K562 (cell line): ENCODE measurements around the gene FAM181B. TPM values are rescaled to one million over a fixed set of nuclear protein-coding genes. Genes with fewer than 3 reads are reported as not detected.
A peak's percentile ranks its signal among the peaks of the same experiment; 100 is the strongest.

ENCODE experiments used
- ATAC-seq: fragments of 200-7000 bp; cut with Tn5 transposase; 3 replicates; pipeline ENCODE4 v1.9.1; 2020; ENCODE audit warnings: moderate library complexity
- BruUV-seq: library from RNA; stranded (reverse); fragments of 400-500 nt; replicated peaks from 2 replicates; lab custom pipeline; 2021; lab: Mats Ljungman, UMichigan
- CTCF ChIA-PET: fragments of 300-600 bp; formaldehyde crosslinking; extraction: SDS; loops from one replicate; lab custom pipeline; 2021; ENCODE audit warnings: low intra/inter-chr PET ratio; lab: Yijun Ruan, JAX
- POLR2A ChIA-PET: fragments of 300-600, 350-650 bp; sonication (Branson Sonifier 250); formaldehyde crosslinking; extraction: SDS; loops from one replicate; lab custom pipeline; 2021; ENCODE audit warnings: antibody characterized with exemption, inconsistent platforms; lab: Yijun Ruan, JAX
- DNase-seq, 4 experiments: peaks; one replicate each; pipeline versions ENCODE4 v3.0.0 to v3.0.0-alpha.2; 2011 to 2018; ENCODE audit warnings: low spot score in 3 of 4, mixed read lengths in 3 of 4; ENCODE audit errors: extremely low read depth in 1 of 4
- FAIRE-seq: peaks from 2 replicates; lab custom pipeline; 2011; peaks lifted over from hg19 to GRCh38; lab: Jason Lieb, UNC
- H2AFZ ChIP-seq: 2 replicates; pipeline ENCODE4 v1.6.0; 2011; ENCODE audit warnings: low read depth, low read length, control low read depth, inconsistent platforms
- H3K27ac ChIP-seq: fragments of 200-600 bp; 3 replicates; pipeline ENCODE4 v1.8.0; 2011; ENCODE audit warnings: low read depth, mild to moderate bottlenecking, control low read depth, inconsistent platforms, low read length, moderate library complexity, mixed read lengths; ENCODE audit errors: extremely low read depth
- H3K27me3 ChIP-seq, 2 experiments: fragments of 300-600 bp in 1 of 2; 2 replicates in 1 of 2; 3 replicates in 1 of 2; pipeline versions ENCODE4 v1.6.0 to v1.8.0; 2011; ENCODE audit warnings: inconsistent platforms in 2 of 2, low read length in 2 of 2, mild to moderate bottlenecking in 1 of 2, mixed read lengths in 1 of 2, moderate library complexity in 1 of 2; ENCODE audit not compliant: control insufficient read depth in 2 of 2, insufficient read depth in 2 of 2
- H3K36me3 ChIP-seq: fragments of 300-600 bp; 3 replicates; pipeline ENCODE4 v1.8.0; 2011; ENCODE audit warnings: mild to moderate bottlenecking, low read length, inconsistent platforms; ENCODE audit not compliant: control insufficient read depth, insufficient read depth
- H3K4me1 ChIP-seq, 2 experiments: fragments of 200-600 bp in 1 of 2; replicated peaks in 1 of 2; 2 replicates in 1 of 2; 3 replicates in 1 of 2; pipeline versions ENCODE4 v1.5.1 to v1.8.0; 2011; ENCODE audit warnings: inconsistent platforms in 2 of 2, low read length in 2 of 2, mild to moderate bottlenecking in 1 of 2, mixed read lengths in 1 of 2, moderate library complexity in 1 of 2; ENCODE audit not compliant: control insufficient read depth in 2 of 2, insufficient read depth in 2 of 2
- H3K4me2 ChIP-seq: 2 replicates; pipeline ENCODE4 v1.6.1; 2011; ENCODE audit warnings: low read length, control low read depth, inconsistent platforms, mixed read lengths; ENCODE audit not compliant: insufficient read depth
- H3K4me3 ChIP-seq: fragments of 200-600 bp; sonication (generic), shearing (Covaris generic); 2 replicates; pipeline ENCODE4 v1.5.1; 2016; ENCODE audit warnings: control low read depth, inconsistent platforms
- H3K79me2 ChIP-seq: fragments of 200-600 bp; 3 replicates; pipeline ENCODE4 v1.8.0; 2011; ENCODE audit warnings: low read length, inconsistent platforms; ENCODE audit not compliant: control insufficient read depth, insufficient read depth
- H3K9ac ChIP-seq, 2 experiments: 2 replicates each; pipeline versions ENCODE4 v1.6.0 to v1.6.1; 2011; ENCODE audit warnings: low read depth in 2 of 2, low read length in 2 of 2, control low read depth in 1 of 2, inconsistent platforms in 1 of 2, mild to moderate bottlenecking in 1 of 2, mixed read lengths in 1 of 2; ENCODE audit not compliant: insufficient read depth in 1 of 2
- H3K9me1 ChIP-seq: one replicate; pipeline ENCODE4 v1.6.0; 2011; ENCODE audit warnings: inconsistent platforms, mild to moderate bottlenecking, low read length, moderate library complexity; ENCODE audit not compliant: control insufficient read depth, insufficient read depth
- H3K9me3 ChIP-seq: replicated peaks from 2 replicates; pipeline ENCODE4 v1.5.1; 2011; ENCODE audit warnings: low read depth, low read length, inconsistent platforms; ENCODE audit not compliant: control insufficient read depth, insufficient read depth
- H4K20me1 ChIP-seq: replicated peaks from 2 replicates; pipeline ENCODE4 v1.6.1; 2011; ENCODE audit warnings: low read length, inconsistent platforms, mixed read lengths; ENCODE audit not compliant: control insufficient read depth, insufficient read depth
- CC2D1A ChIP-seq: fragments of 450-650 bp; IDR thresholded peaks from 2 replicates; pipeline ENCODE4 v1.6.1; 2017; ENCODE audit warnings: mild to moderate bottlenecking
- JUNB ChIP-seq: fragments of 450-650 bp; formaldehyde crosslinking; conservative IDR thresholded peaks from 2 replicates; pipeline ENCODE4 v1.4.0; 2020; ENCODE audit warnings: mild to moderate bottlenecking
- RAD21 ChIP-seq, 2 experiments: fragments of 250-450 bp in 1 of 2; fragments of 450-650 bp in 1 of 2; sonication (Bioruptor Pico) in 1 of 2; formaldehyde crosslinking in 1 of 2; IDR thresholded peaks in 1 of 2; conservative IDR thresholded peaks in 1 of 2; 2 replicates each; pipeline versions ENCODE4 v1.4.0 to v1.8.0; 2020 to 2022; ENCODE audit warnings: mild to moderate bottlenecking in 2 of 2, moderate library complexity in 1 of 2
- WGBS: fragments of 100-300 bp; shearing (Covaris generic); methylation state at CpG from one replicate; pipeline ENCODE4 v1.1.6; 2016; ENCODE audit warnings: low coverage, mixed read lengths; ENCODE audit not compliant: insufficient coverage; ENCODE audit errors: missing lambda C conversion rate; 5-methylcytosine and 5-hydroxymethylcytosine counted together
- in situ Hi-C: fragments of 300-500 bp; cut with MboI; formaldehyde crosslinking; loops from 4 replicates; pipeline ENCODE4 v1.15.0; 2018; ENCODE audit warnings: inconsistent platforms, mixed read lengths
- intact Hi-C: fragments of 100-400 bp; cut with micrococcal nuclease; formaldehyde crosslinking; loops from 2 replicates; pipeline ENCODE4 v1.14.2; 2022
- polyA plus RNA-seq, 8 experiments: library from polyadenylated mRNA; depleted of rRNA in 4 of 8; stranded (reverse) in 5 of 8; unstranded in 3 of 8; fragments of >200 nt; fragmentation: Nextera tagmentation in 2 of 8; fragmentation: Illumina TruSeq in 1 of 8; extraction: Ambion mirVana in 2 of 8; extraction: Trizol in 1 of 8; gene quantifications; 2 replicates each; pipeline versions ENCODE4 v1.2.1 to v1.2.3, GENCODE V29; 2011 to 2014; ENCODE audit warnings: inconsistent platforms in 1 of 8, missing spikeins in 1 of 8
- total RNA-seq, 7 experiments: library from RNA; depleted of rRNA in 6 of 7; stranded (reverse); fragments of >200 nt in 6 of 7; fragmentation: Illumina TruSeq in 2 of 7; extraction: Trizol in 2 of 7; gene quantifications; 2 replicates each; pipeline versions ENCODE4 v1.2.1 to v1.2.3, GENCODE V29; 2011 to 2021; ENCODE audit warnings: low replicate concordance in 1 of 7
- TF ChIP-seq, protein P1 (sequence below), 2 experiments: fragments of 450-650 bp; formaldehyde crosslinking in 1 of 2; IDR thresholded peaks; 2 replicates each; pipeline versions ENCODE4 v1.4.0 to v1.6.1; 2014 to 2020; ENCODE audit warnings: mild to moderate bottlenecking in 2 of 2, borderline replicate concordance in 1 of 2, low read depth in 1 of 2
- TF ChIP-seq, protein P2 (sequence below), 3 experiments: IDR thresholded peaks in 2 of 3; conservative IDR thresholded peaks in 1 of 3; 2 replicates each; pipeline ENCODE4 v1.5.1; 2011 to 2012; ENCODE audit warnings: low read length in 3 of 3, mild to moderate bottlenecking in 3 of 3, control low read depth in 2 of 3, improper control_type of control experiment in 1 of 3, inconsistent platforms in 1 of 3, low read depth in 1 of 3, mixed read lengths in 1 of 3, moderate library complexity in 1 of 3; ENCODE audit not compliant: insufficient read depth in 2 of 3

FAM181B gene
- total and polyA plus RNA-seq, 9 of the 15 experiments (the other 6 are each of a cell fraction or from before 2014, with no cell fraction given): 0.01 TPM; not detected in 8

DNA sequence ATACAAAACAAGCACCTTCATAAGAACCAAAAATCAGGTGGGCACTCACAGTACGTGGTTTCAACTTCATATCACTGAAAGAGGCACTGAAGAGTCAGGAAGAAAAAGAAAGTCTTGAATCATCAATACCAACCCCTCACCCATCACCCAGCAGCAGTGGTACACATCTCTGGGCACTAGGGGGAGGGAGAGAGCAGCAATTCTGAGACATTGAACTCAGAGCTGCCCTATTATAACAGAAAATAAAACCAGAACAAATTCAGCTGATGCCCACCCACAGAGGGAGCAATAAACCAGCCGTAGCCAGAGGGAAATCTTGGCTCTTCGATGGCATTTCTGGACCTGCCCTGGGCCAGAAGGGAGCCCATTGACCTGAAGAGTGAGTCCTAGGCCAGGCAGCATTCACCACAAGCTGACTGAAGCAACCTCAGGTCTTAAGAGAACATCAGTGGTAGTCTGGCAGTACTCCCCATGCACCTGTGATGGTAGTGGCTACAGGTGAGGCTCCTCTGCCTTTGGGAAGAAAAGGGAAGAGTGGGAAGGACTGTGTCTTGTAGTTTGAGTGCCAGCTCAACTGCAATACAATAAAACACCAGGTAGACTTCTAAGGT, 42.2 kb upstream of the FAM181B start:
- H3K36me3 ChIP-seq: no peaks in the 10 kb centered on the region
- ChIA-PET POLR2A (interaction anchor here (0.6 kb wide), 1 partner anchor 37 kb away, joined by 3 read pairs; no protein-coding TSS in a partner anchor), CTCF (no interaction called here)
- FAIRE-seq (peak; percentile 75), ATAC-seq (peak; percentile 99), DNase-seq (peak; percentile 44 to 68 (median 58))
- 10% methylated on average over 3 of the region's 3 CpGs for WGBS
- H3K4me2 ChIP-seq: no peak overlapping the region
- intact Hi-C loops: loop anchor here (1.0 kb wide), 1 partner anchor 88 kb away; no protein-coding TSS in a partner anchor
- no peak overlapping the region for H3K27ac ChIP-seq
- no peak overlapping the region for H3K9ac ChIP-seq
- H3K4me3 ChIP-seq: no peak overlapping the region
- H2AFZ ChIP-seq: peak overlapping the region; percentile 42; the same call in 1 of the 2 replicates
- no peaks in the 10 kb centered on the region for H3K9me3 ChIP-seq
- no peaks in the 10 kb centered on the region for H3K27me3 ChIP-seq
- H4K20me1 ChIP-seq: no peaks in the 10 kb centered on the region
- H3K79me2 ChIP-seq: no peaks in the 10 kb centered on the region
- no peaks in the 10 kb centered on the region for H3K9me1 ChIP-seq
- in situ Hi-C loops: no loop called here
- BruUV-seq: no TSS peak
- H3K4me1 ChIP-seq: no peaks in the 10 kb centered on the region
- no peak for TF ChIP-seq JUNB (CRISPR knock-in tag)
- TF ChIP-seq RAD21 (CRISPR knock-in tag; conservative IDR thresholded peaks at IDR 0.05 in 1 of 2, IDR thresholded peaks at IDR 0.05 in 1 of 2): peak; percentile 10 to 77; a peak in 2 of 4 replicates
- TF ChIP-seq CC2D1A: peak; percentile 44; the same call in 1 of the 2 replicates
- TF ChIP-seq, protein P1, sequence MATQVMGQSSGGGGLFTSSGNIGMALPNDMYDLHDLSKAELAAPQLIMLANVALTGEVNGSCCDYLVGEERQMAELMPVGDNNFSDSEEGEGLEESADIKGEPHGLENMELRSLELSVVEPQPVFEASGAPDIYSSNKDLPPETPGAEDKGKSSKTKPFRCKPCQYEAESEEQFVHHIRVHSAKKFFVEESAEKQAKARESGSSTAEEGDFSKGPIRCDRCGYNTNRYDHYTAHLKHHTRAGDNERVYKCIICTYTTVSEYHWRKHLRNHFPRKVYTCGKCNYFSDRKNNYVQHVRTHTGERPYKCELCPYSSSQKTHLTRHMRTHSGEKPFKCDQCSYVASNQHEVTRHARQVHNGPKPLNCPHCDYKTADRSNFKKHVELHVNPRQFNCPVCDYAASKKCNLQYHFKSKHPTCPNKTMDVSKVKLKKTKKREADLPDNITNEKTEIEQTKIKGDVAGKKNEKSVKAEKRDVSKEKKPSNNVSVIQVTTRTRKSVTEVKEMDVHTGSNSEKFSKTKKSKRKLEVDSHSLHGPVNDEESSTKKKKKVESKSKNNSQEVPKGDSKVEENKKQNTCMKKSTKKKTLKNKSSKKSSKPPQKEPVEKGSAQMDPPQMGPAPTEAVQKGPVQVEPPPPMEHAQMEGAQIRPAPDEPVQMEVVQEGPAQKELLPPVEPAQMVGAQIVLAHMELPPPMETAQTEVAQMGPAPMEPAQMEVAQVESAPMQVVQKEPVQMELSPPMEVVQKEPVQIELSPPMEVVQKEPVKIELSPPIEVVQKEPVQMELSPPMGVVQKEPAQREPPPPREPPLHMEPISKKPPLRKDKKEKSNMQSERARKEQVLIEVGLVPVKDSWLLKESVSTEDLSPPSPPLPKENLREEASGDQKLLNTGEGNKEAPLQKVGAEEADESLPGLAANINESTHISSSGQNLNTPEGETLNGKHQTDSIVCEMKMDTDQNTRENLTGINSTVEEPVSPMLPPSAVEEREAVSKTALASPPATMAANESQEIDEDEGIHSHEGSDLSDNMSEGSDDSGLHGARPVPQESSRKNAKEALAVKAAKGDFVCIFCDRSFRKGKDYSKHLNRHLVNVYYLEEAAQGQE (IDR thresholded peaks at IDR 0.05; ENCODE audit: borderline replicate concordance): peak; percentile 71; the same call in 1 of the 2 replicates
- TF ChIP-seq, protein P1 (CRISPR knock-in tag; IDR thresholded peaks at IDR 0.05; ENCODE audit: low read depth): no peak
- TF ChIP-seq, protein P2, sequence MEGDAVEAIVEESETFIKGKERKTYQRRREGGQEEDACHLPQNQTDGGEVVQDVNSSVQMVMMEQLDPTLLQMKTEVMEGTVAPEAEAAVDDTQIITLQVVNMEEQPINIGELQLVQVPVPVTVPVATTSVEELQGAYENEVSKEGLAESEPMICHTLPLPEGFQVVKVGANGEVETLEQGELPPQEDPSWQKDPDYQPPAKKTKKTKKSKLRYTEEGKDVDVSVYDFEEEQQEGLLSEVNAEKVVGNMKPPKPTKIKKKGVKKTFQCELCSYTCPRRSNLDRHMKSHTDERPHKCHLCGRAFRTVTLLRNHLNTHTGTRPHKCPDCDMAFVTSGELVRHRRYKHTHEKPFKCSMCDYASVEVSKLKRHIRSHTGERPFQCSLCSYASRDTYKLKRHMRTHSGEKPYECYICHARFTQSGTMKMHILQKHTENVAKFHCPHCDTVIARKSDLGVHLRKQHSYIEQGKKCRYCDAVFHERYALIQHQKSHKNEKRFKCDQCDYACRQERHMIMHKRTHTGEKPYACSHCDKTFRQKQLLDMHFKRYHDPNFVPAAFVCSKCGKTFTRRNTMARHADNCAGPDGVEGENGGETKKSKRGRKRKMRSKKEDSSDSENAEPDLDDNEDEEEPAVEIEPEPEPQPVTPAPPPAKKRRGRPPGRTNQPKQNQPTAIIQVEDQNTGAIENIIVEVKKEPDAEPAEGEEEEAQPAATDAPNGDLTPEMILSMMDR (IDR thresholded peaks at IDR 0.05 in 2 of 3, conservative IDR thresholded peaks at IDR 0.05 in 1 of 3; ENCODE audit: insufficient read depth in 2 of 3, low read depth in 1 of 3, low read length in 3 of 3): peak; percentile 70 to 80 (median 72)
